ENCODE data around the gene LRRC37A3. TPM values are rescaled to one million over a fixed set of nuclear protein-coding genes. Genes with fewer than 3 reads are reported as not detected.
"Not testable (repeated sequence)": the region's sequence is repeated elsewhere in the genome, so short reads cannot be mapped to it uniquely, and the experiment has no call there.

Gene LRRC37A3
- polyA plus RNA-seq, 3 donors = 0.31 to 3.9 (median 0.56) TPM

DNA sequence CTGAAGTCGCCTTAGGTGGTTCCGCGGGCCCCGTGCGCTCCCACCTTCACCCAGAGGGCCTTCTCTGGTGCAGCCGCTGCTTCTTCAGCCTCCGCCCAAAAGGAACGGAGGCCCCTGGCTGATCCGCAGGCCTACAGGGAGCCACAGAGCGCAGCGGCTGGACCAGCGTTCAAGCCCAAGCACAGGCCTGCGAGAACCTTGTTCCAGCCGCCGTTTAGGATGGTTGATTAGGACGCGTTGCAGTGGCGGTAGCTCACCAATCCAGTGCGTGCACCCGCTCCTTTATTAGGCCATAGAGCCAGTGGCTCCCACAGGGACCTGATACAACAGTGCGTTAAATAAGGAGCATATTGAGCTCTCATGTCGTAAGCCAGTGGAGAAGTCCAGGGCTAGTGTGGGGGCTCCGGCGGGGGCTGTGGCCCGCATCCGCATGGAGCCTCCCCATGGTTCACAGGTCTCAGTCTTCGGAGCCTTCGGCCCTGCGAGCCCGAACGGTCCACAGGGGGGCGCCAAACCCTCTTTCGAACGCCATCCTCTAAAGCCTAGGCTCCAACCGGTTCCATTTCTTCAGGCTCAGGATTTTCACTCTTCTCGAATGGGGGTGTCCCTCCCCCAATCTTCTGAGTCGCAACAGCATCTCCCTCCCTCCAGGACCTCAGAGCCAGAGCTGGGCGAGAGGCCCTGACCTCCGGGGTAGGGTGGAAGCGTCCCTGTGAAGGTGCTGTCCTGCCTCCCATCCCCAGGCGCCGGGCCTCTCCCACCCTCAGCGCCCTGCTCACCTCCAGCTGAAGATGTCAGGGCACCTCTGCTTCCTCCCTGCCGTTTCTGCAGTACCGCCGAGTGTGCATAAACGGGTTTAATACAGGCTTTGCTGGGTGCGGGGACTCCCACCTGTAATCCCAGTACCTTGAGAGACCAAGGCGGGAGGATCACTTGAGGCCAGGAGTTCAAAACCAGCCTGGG lies 71.5 kb downstream of the LRRC37A3 start:
- H3K9me3 Mint-ChIP-seq; H3K27me3 ChIP-seq (ENCODE audit: control insufficient read depth in 2 of 2, insufficient read depth in 2 of 2, low read length in 2 of 2); H3K36me3 Mint-ChIP-seq; H3K36me3 ChIP-seq (replicated peaks in 1 of 2; ENCODE audit: control insufficient read depth in 1 of 2, insufficient read depth in 2 of 2, low read length in 2 of 2); H3K27me3 Mint-ChIP-seq (ENCODE audit: low read depth in 3 of 3); H3K4me3 Mint-ChIP-seq; H2AFZ ChIP-seq (ENCODE audit: insufficient read depth, low read depth, low read length, poor library complexity, severe bottlenecking); H3K27ac ChIP-seq (ENCODE audit: low read depth in 1 of 2, low read length in 2 of 2); H4K20me1 ChIP-seq (ENCODE audit: insufficient read depth, low read length); H3K9ac ChIP-seq (ENCODE audit: insufficient read depth, low read length, poor library complexity, severe bottlenecking); H3K4me3 ChIP-seq (replicated peaks in 1 of 3; ENCODE audit: low read depth in 2 of 3, low read length in 3 of 3); H3K79me2 ChIP-seq (ENCODE audit: insufficient read depth, low read length); H3K9me3 ChIP-seq (replicated peaks in 1 of 2; ENCODE audit: control insufficient read depth in 1 of 2, insufficient read depth in 1 of 2, low read length in 2 of 2); H3K4me2 ChIP-seq (replicated peaks; ENCODE audit: extremely low read depth, low read length, poor library complexity, severe bottlenecking); intact Hi-C loops (cut with micrococcal nuclease): not testable (repeated sequence)
- DNase-seq = peak; percentile 39 to 53 (median 51)
- WGBS (ENCODE audit: insufficient coverage) = 52% methylated on average over 24 of the region's 49 CpGs
- peaks cover 25 to 38% of the 10 kb centered on the region in 2 donors for H3K4me1 ChIP-seq (ENCODE audit: control insufficient read depth in 1 of 2, insufficient read depth in 2 of 2, low read length in 2 of 2)
- Mint-ChIP-seq H3K27ac (peak overlapping the region in 5 of 7 donors; percentile 35 to 88 (median 78)), H3K4me1 (peaks cover 25% of the 10 kb centered on the region)
- peak; percentile 71 for TF ChIP-seq CTCF (IDR thresholded peaks at IDR 0.05)

DNA sequence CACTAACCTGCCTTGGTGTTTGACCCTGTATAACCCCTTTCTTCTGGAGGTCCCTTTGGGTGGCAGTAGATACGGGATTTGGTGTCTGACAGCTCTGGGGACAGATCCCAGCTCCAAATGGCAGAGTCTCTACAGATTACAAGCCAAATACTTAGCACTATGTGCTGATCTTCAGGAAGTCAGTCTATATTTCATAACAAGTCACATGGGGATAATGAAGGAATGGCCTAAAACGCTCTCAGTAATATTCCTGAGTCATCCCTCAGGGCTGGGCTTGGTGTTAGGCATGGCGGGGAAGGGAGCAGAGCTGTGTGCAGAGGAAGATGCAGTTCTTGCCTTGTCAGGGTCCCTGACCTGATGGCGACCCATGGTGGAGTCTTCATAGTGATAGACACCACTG lies 72.4 kb downstream of the LRRC37A3 start:
- H3K9ac ChIP-seq (ENCODE audit: insufficient read depth, low read length, poor library complexity, severe bottlenecking); H3K4me2 ChIP-seq (replicated peaks; ENCODE audit: extremely low read depth, low read length, poor library complexity, severe bottlenecking); H4K20me1 ChIP-seq (ENCODE audit: insufficient read depth, low read length); H3K36me3 Mint-ChIP-seq; intact Hi-C loops (cut with micrococcal nuclease); H3K9me3 Mint-ChIP-seq; H3K9me3 ChIP-seq (replicated peaks in 1 of 2; ENCODE audit: control insufficient read depth in 1 of 2, insufficient read depth in 1 of 2, low read length in 2 of 2); H3K27me3 Mint-ChIP-seq (ENCODE audit: low read depth in 3 of 3); H3K4me3 ChIP-seq (replicated peaks in 1 of 3; ENCODE audit: low read depth in 2 of 3, low read length in 3 of 3); H3K79me2 ChIP-seq (ENCODE audit: insufficient read depth, low read length); H2AFZ ChIP-seq (ENCODE audit: insufficient read depth, low read depth, low read length, poor library complexity, severe bottlenecking); H3K36me3 ChIP-seq (replicated peaks in 1 of 2; ENCODE audit: control insufficient read depth in 1 of 2, insufficient read depth in 2 of 2, low read length in 2 of 2); H3K27me3 ChIP-seq (ENCODE audit: control insufficient read depth in 2 of 2, insufficient read depth in 2 of 2, low read length in 2 of 2): not testable (repeated sequence)
- H3K27ac ChIP-seq (ENCODE audit: low read depth in 1 of 2, low read length in 2 of 2) = peak overlapping the region; percentile 72 to 75
- peaks cover 33 to 46% of the 10 kb centered on the region in 2 donors for H3K4me1 ChIP-seq (ENCODE audit: control insufficient read depth in 1 of 2, insufficient read depth in 2 of 2, low read length in 2 of 2)
- no CpG with 5 or more reads among the region's 4 CpGs for WGBS (ENCODE audit: insufficient coverage)
- Mint-ChIP-seq H3K27ac (peak overlapping the region; percentile 81 to 93 (median 88)), H3K4me1 (peaks cover 34% of the 10 kb centered on the region), H3K4me3 (peak overlapping the region in 1 of 2 donors; percentile 35)
- DNase-seq = peak; percentile 60 to 78 (median 75)

- WGBS (ENCODE audit: insufficient coverage) = no CpG with 5 or more reads among the region's 8 CpGs
These were observed 75.4 kb downstream of the LRRC37A3 start for GRCh38 chr17:64843918-64844317.

GRCh38 chr17:64842900-64843299 lies 76.4 kb downstream of the LRRC37A3 start:
- H3K36me3 Mint-ChIP-seq; H3K4me3 ChIP-seq (replicated peaks in 1 of 3; ENCODE audit: low read depth in 2 of 3, low read length in 3 of 3); H3K4me3 Mint-ChIP-seq; DNase-seq; H3K27me3 ChIP-seq (ENCODE audit: control insufficient read depth in 2 of 2, insufficient read depth in 2 of 2, low read length in 2 of 2); H3K9me3 Mint-ChIP-seq; intact Hi-C loops (cut with micrococcal nuclease); H3K79me2 ChIP-seq (ENCODE audit: insufficient read depth, low read length); H3K36me3 ChIP-seq (replicated peaks in 1 of 2; ENCODE audit: control insufficient read depth in 1 of 2, insufficient read depth in 2 of 2, low read length in 2 of 2); H3K27ac ChIP-seq (ENCODE audit: low read depth in 1 of 2, low read length in 2 of 2); H4K20me1 ChIP-seq (ENCODE audit: insufficient read depth, low read length); H2AFZ ChIP-seq (ENCODE audit: insufficient read depth, low read depth, low read length, poor library complexity, severe bottlenecking); H3K27me3 Mint-ChIP-seq (ENCODE audit: low read depth in 3 of 3); H3K4me2 ChIP-seq (replicated peaks; ENCODE audit: extremely low read depth, low read length, poor library complexity, severe bottlenecking); H3K9ac ChIP-seq (ENCODE audit: insufficient read depth, low read length, poor library complexity, severe bottlenecking); H3K9me3 ChIP-seq (replicated peaks in 1 of 2; ENCODE audit: control insufficient read depth in 1 of 2, insufficient read depth in 1 of 2, low read length in 2 of 2): not testable (repeated sequence)
- H3K27ac Mint-ChIP-seq = peak overlapping the region in 6 of 7 donors; percentile 60 to 91 (median 82)
- H3K4me1 Mint-ChIP-seq = peaks cover 54% of the 10 kb centered on the region
- no CpG with 5 or more reads among the region's 3 CpGs for WGBS (ENCODE audit: insufficient coverage)
- H3K4me1 ChIP-seq (ENCODE audit: control insufficient read depth in 1 of 2, insufficient read depth in 2 of 2, low read length in 2 of 2) = peaks cover 61 to 79% of the 10 kb centered on the region in 2 donors

More at GRCh38 chr17:64843918-64844317, 75.4 kb downstream of the LRRC37A3 start:
- H3K9ac ChIP-seq (ENCODE audit: insufficient read depth, low read length, poor library complexity, severe bottlenecking); H3K4me2 ChIP-seq (replicated peaks; ENCODE audit: extremely low read depth, low read length, poor library complexity, severe bottlenecking); H3K36me3 ChIP-seq (replicated peaks in 1 of 2; ENCODE audit: control insufficient read depth in 1 of 2, insufficient read depth in 2 of 2, low read length in 2 of 2); H2AFZ ChIP-seq (ENCODE audit: insufficient read depth, low read depth, low read length, poor library complexity, severe bottlenecking); H3K4me3 Mint-ChIP-seq; H3K36me3 Mint-ChIP-seq; H3K4me3 ChIP-seq (replicated peaks in 1 of 3; ENCODE audit: low read depth in 2 of 3, low read length in 3 of 3); H3K27me3 ChIP-seq (ENCODE audit: control insufficient read depth in 2 of 2, insufficient read depth in 2 of 2, low read length in 2 of 2); H3K9me3 Mint-ChIP-seq; H4K20me1 ChIP-seq (ENCODE audit: insufficient read depth, low read length); H3K79me2 ChIP-seq (ENCODE audit: insufficient read depth, low read length); H3K27ac ChIP-seq (ENCODE audit: low read depth in 1 of 2, low read length in 2 of 2); intact Hi-C loops (cut with micrococcal nuclease); H3K27me3 Mint-ChIP-seq (ENCODE audit: low read depth in 3 of 3); DNase-seq; H3K9me3 ChIP-seq (replicated peaks in 1 of 2; ENCODE audit: control insufficient read depth in 1 of 2, insufficient read depth in 1 of 2, low read length in 2 of 2): not testable (repeated sequence)
- H3K27ac Mint-ChIP-seq = peak overlapping the region in 4 of 7 donors; percentile 53 to 85 (median 70)
- H3K4me1 ChIP-seq (ENCODE audit: control insufficient read depth in 1 of 2, insufficient read depth in 2 of 2, low read length in 2 of 2) = peaks cover 63 to 75% of the 10 kb centered on the region in 2 donors
- peaks cover 54% of the 10 kb centered on the region for H3K4me1 Mint-ChIP-seq

Data from CD14-positive monocyte (primary cell).